ENCODE measurements around the gene SYTL3. TPM values are rescaled to one million over a fixed set of nuclear protein-coding genes. Genes with fewer than 3 reads are reported as not detected.

The SYTL3 gene
- total RNA-seq, 4 donors from 2014 or later: 3.0 to 16.7 (median 6.7) TPM

DNA sequence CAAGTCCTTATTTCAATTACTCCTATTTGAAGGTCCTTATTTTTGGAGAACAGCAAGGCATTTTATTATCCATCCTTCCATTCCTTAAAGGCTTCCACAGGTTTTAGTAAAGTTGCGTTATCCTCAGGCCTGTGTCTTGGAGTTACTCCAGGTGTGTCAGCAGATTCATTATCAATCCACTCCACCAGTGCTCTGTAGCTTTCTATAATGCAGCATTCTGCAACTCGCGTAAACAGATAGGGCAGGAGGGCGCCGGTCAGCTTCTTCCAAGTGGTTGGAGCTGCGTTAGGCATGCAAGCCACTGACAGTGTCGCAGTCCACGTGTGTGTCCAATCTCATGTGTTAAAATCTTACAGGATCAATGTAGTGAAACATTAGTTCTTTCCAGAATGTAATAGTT lies 75.8 kb downstream of the SYTL3 start:
- no peak for TF ChIP-seq POLR2A (IDR thresholded peaks at IDR 0.05)
- TF ChIP-seq, protein P1, sequence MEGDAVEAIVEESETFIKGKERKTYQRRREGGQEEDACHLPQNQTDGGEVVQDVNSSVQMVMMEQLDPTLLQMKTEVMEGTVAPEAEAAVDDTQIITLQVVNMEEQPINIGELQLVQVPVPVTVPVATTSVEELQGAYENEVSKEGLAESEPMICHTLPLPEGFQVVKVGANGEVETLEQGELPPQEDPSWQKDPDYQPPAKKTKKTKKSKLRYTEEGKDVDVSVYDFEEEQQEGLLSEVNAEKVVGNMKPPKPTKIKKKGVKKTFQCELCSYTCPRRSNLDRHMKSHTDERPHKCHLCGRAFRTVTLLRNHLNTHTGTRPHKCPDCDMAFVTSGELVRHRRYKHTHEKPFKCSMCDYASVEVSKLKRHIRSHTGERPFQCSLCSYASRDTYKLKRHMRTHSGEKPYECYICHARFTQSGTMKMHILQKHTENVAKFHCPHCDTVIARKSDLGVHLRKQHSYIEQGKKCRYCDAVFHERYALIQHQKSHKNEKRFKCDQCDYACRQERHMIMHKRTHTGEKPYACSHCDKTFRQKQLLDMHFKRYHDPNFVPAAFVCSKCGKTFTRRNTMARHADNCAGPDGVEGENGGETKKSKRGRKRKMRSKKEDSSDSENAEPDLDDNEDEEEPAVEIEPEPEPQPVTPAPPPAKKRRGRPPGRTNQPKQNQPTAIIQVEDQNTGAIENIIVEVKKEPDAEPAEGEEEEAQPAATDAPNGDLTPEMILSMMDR (IDR thresholded peaks at IDR 0.05 in 4 of 5, conservative IDR thresholded peaks at IDR 0.05 in 1 of 5): no peak
- Histone ChIP-seq H3K36me3 (peaks cover 0 to 10% of the 10 kb centered on the region in 2 donors), H3K9me3 (no peaks in the 10 kb centered on the region), H3K27ac (no peak overlapping the region), H3K4me3 (no peak overlapping the region), H3K27me3 (no peaks in the 10 kb centered on the region), H3K4me1 (no peaks in the 10 kb centered on the region)
- no peak for ATAC-seq
- in situ Hi-C loops (cut with MboI; ENCODE audit: low sequenced_read_pairs in 4 of 4): no loop called here
- intact Hi-C loops (cut with DNase I; ENCODE audit: low total_unique reads): no loop called here
- no peak for DNase-seq

DNA sequence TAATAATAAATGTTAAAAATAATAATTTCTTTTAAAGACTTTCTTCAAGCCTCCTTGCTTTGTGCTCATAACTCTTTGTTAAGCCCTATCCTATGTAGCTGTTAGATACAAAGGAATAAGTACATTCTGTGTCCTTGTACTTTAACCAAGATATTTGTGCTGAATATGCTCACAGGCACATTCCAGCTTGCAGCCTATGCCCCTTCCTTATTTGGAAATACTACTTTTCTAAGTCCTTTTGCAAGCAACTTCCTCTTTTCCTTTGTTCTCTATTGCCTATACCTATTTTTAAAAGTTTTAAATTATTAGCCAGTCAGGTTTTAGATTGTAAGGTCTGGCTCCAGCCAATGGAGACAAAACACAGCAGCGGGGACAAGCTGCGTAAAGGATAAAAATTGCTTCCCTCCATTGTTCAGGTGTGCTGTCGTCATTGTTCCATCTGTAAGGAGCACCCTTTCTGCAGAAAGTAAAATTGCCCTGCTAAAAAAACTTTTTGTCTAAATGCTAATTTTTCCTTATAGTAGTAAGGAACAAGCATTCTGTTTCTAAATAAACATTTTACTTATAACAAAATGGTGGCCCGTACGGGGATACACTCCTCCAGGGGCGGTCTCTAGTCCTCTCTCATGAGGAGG lies 80.2 kb downstream of the SYTL3 start:
- DNase-seq (no peak), ATAC-seq (no peak)
- TF ChIP-seq, protein P1 (IDR thresholded peaks at IDR 0.05 in 4 of 5, conservative IDR thresholded peaks at IDR 0.05 in 1 of 5): no peak
- no peak for TF ChIP-seq POLR2A (IDR thresholded peaks at IDR 0.05)
- Histone ChIP-seq H3K4me1 (no peaks in the 10 kb centered on the region), H3K27ac (no peak overlapping the region), H3K4me3 (no peak overlapping the region), H3K27me3 (no peaks in the 10 kb centered on the region), H3K36me3 (peaks cover 0 to 10% of the 10 kb centered on the region in 2 donors), H3K9me3 (no peaks in the 10 kb centered on the region)
- in situ Hi-C loops (cut with MboI; ENCODE audit: low sequenced_read_pairs in 4 of 4) (no loop called here), intact Hi-C loops (cut with DNase I; ENCODE audit: low total_unique reads) (no loop called here)

DNA sequence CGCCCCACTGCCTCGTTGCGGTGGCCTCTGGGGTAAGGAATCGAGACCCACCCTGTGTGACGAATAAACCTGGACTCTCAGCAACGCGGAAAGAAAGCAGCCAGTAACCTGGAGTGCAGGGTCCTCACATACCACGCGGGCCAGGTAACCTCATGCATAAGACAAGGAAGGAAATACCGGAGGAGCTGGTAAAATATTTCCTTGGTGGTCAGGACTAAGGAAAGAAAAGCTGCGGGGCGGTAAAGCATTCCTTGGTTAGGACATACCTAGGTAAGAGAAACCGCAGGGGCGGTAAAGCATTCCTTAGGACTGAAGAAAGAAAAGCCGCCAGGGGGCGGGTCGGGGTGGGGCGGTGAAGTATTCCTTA lies 80.7 kb downstream of the SYTL3 start:
- intact Hi-C loops (cut with DNase I; ENCODE audit: low total_unique reads) (no loop called here), in situ Hi-C loops (cut with MboI; ENCODE audit: low sequenced_read_pairs in 4 of 4) (no loop called here)
- H3K4me3 ChIP-seq: no peak overlapping the region
- no peaks in the 10 kb centered on the region for H3K9me3 ChIP-seq
- no peak overlapping the region for H3K27ac ChIP-seq
- ATAC-seq (no peak), DNase-seq (no peak)
- TF ChIP-seq POLR2A (IDR thresholded peaks at IDR 0.05): no peak
- TF ChIP-seq, protein P1 (IDR thresholded peaks at IDR 0.05 in 4 of 5, conservative IDR thresholded peaks at IDR 0.05 in 1 of 5): no peak
- no peaks in the 10 kb centered on the region for H3K27me3 ChIP-seq
- peaks cover 0 to 8% of the 10 kb centered on the region in 2 donors for H3K36me3 ChIP-seq
- H3K4me1 ChIP-seq: no peaks in the 10 kb centered on the region

DNA sequence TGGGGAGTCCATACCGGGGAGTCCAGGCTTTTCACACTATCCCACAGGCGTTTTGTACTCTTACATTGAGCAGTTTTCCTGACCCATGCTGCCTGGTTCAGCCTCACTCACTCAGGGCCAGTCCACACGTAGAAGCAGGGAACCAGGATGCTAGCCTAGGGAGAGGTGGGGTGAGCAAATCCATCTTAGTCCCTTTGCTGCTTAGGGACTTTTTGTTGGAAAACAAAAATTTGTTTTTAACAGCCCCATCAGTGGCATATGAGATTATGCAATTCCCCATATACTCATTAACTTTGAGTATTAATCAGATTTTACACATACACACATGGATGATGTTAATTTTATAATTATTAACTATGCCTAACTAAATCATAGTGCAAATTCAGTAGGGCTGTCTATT lies 85.2 kb downstream of the SYTL3 start:
- in situ Hi-C loops (cut with MboI; ENCODE audit: low sequenced_read_pairs in 4 of 4): no loop called here
- Histone ChIP-seq H3K27me3 (no peaks in the 10 kb centered on the region), H3K27ac (no peak overlapping the region), H3K36me3 (no peaks in the 10 kb centered on the region), H3K9me3 (no peaks in the 10 kb centered on the region), H3K4me1 (peaks cover 0 to 10% of the 10 kb centered on the region in 2 donors), H3K4me3 (no peak overlapping the region)
- DNase-seq: no peak
- intact Hi-C loops (cut with DNase I; ENCODE audit: low total_unique reads): no loop called here
- ATAC-seq: no peak
- no peak for TF ChIP-seq POLR2A (IDR thresholded peaks at IDR 0.05)
- TF ChIP-seq, protein P1 (IDR thresholded peaks at IDR 0.05 in 4 of 5, conservative IDR thresholded peaks at IDR 0.05 in 1 of 5): no peak

All from gastrocnemius medialis (tissue), 4 donors.